Mesenchymal stem cell (in vitro differentiated cells and primary cell): ENCODE data around the gene VEGFA.

Source experiments
- DNase-seq: peaks from one replicate; pipeline ENCODE4 v3.0.0-alpha.2; 2013
- H2AFZ ChIP-seq: one replicate; pipeline ENCODE4 v1.6.1; 2013; ENCODE audit warnings: low read depth, mild to moderate bottlenecking, control low read depth, inconsistent platforms, low read length, moderate library complexity
- H2AK5ac ChIP-seq: 2 replicates; pipeline ENCODE4 v1.6.1; 2013; ENCODE audit warnings: low read length, moderate library complexity, mild to moderate bottlenecking, inconsistent platforms; ENCODE audit not compliant: severe bottlenecking
- H2BK120ac ChIP-seq: one replicate; pipeline ENCODE4 v1.6.1; 2013; ENCODE audit warnings: low read depth, mild to moderate bottlenecking, inconsistent platforms, low read length, moderate library complexity
- H2BK12ac ChIP-seq, 2 experiments: one replicate each; pipeline ENCODE4 v1.6.1; 2013; ENCODE audit warnings: inconsistent platforms in 2 of 2, low read length in 2 of 2, mild to moderate bottlenecking in 2 of 2, moderate library complexity in 2 of 2, control low read depth in 1 of 2
- H2BK15ac ChIP-seq: one replicate; pipeline ENCODE4 v1.6.1; 2013; ENCODE audit warnings: mild to moderate bottlenecking, low read depth, inconsistent platforms; ENCODE audit not compliant: poor library complexity, severe bottlenecking
- H2BK5ac ChIP-seq: 2 replicates; pipeline ENCODE4 v1.6.1; 2013; ENCODE audit warnings: low read depth, mild to moderate bottlenecking, low read length, control low read depth, inconsistent platforms; ENCODE audit not compliant: poor library complexity, severe bottlenecking
- H3K14ac ChIP-seq, 2 experiments: one replicate each; pipeline ENCODE4 v1.6.1; 2013; ENCODE audit warnings: inconsistent platforms in 2 of 2, low read length in 2 of 2, control low read depth in 1 of 2, mild to moderate bottlenecking in 1 of 2, moderate library complexity in 1 of 2
- H3K18ac ChIP-seq, 2 experiments: one replicate each; pipeline ENCODE4 v1.6.1; 2013; ENCODE audit warnings: inconsistent platforms in 2 of 2, low read length in 2 of 2, control low read depth in 1 of 2, low read depth in 1 of 2, mild to moderate bottlenecking in 1 of 2
- H3K23ac ChIP-seq, 2 experiments: one replicate each; pipeline ENCODE4 v1.6.1; 2013; ENCODE audit warnings: inconsistent platforms in 2 of 2, low read length in 2 of 2, mild to moderate bottlenecking in 2 of 2, moderate library complexity in 2 of 2, control low read depth in 1 of 2
- H3K27ac ChIP-seq: 2 replicates; pipeline ENCODE4 v1.5.1; 2013; ENCODE audit warnings: mild to moderate bottlenecking, moderate library complexity, low read length, control low read depth, inconsistent platforms; ENCODE audit not compliant: poor library complexity, severe bottlenecking
- H3K27me3 ChIP-seq, 2 experiments: 2 replicates each; pipeline versions ENCODE4 v1.6.1 to v1.7.0; 2013; ENCODE audit warnings: low read length in 2 of 2, mild to moderate bottlenecking in 2 of 2, moderate library complexity in 2 of 2, control low read depth in 1 of 2, inconsistent platforms in 1 of 2; ENCODE audit not compliant: control insufficient read depth in 1 of 2, insufficient read depth in 1 of 2
- H3K36me3 ChIP-seq, 2 experiments: 2 replicates each; pipeline versions ENCODE4 v1.6.1 to v1.7.0; 2013; ENCODE audit warnings: low read length in 2 of 2, control low read depth in 1 of 2, inconsistent platforms in 1 of 2, low read depth in 1 of 2, mild to moderate bottlenecking in 1 of 2; ENCODE audit not compliant: insufficient read depth in 2 of 2, control insufficient read depth in 1 of 2
- H3K4ac ChIP-seq, 2 experiments: one replicate each; pipeline ENCODE4 v1.6.1; 2013; ENCODE audit warnings: inconsistent platforms in 2 of 2, low read length in 2 of 2, mild to moderate bottlenecking in 2 of 2, moderate library complexity in 2 of 2, control low read depth in 1 of 2, low read depth in 1 of 2
- H3K4me1 ChIP-seq: 2 replicates; pipeline ENCODE4 v1.6.1; 2013; ENCODE audit warnings: low read depth, low read length, control low read depth; ENCODE audit not compliant: control insufficient read depth, insufficient read depth
- H3K4me2 ChIP-seq: 2 replicates; pipeline ENCODE4 v1.6.1; 2013; ENCODE audit warnings: low read length, mild to moderate bottlenecking, inconsistent platforms; ENCODE audit not compliant: poor library complexity, severe bottlenecking
- H3K4me3 ChIP-seq, 2 experiments: 2 replicates each; pipeline versions ENCODE4 v1.5.1 to v1.7.0; 2013; ENCODE audit warnings: low read length in 2 of 2, mild to moderate bottlenecking in 2 of 2, control low read depth in 1 of 2, low read depth in 1 of 2; ENCODE audit not compliant: insufficient read depth in 1 of 2
- H3K79me1 ChIP-seq: replicated peaks from 2 replicates; pipeline ENCODE4 v1.6.1; 2013; ENCODE audit warnings: mild to moderate bottlenecking, control low read depth, low read length, inconsistent platforms; ENCODE audit not compliant: poor library complexity, severe bottlenecking
- H3K9ac ChIP-seq: 2 replicates; pipeline ENCODE4 v1.7.0; 2013; ENCODE audit warnings: mild to moderate bottlenecking, low read length, moderate library complexity
- H3K9me3 ChIP-seq: 2 replicates; pipeline ENCODE4 v1.7.0; 2013; ENCODE audit warnings: mild to moderate bottlenecking, low read length; ENCODE audit not compliant: control insufficient read depth
- H4K8ac ChIP-seq: one replicate; pipeline ENCODE4 v1.6.1; 2013; ENCODE audit warnings: inconsistent platforms, mild to moderate bottlenecking, low read length, moderate library complexity
- H4K91ac ChIP-seq: one replicate; pipeline ENCODE4 v1.6.1; 2013; ENCODE audit warnings: mild to moderate bottlenecking, low read length, inconsistent platforms
- WGBS: methylation state at CpG from one replicate; pipeline ENCODE4 v1.1.7; 2013; ENCODE audit warnings: mixed read lengths; 5-methylcytosine and 5-hydroxymethylcytosine counted together

Gene VEGFA

DNA sequence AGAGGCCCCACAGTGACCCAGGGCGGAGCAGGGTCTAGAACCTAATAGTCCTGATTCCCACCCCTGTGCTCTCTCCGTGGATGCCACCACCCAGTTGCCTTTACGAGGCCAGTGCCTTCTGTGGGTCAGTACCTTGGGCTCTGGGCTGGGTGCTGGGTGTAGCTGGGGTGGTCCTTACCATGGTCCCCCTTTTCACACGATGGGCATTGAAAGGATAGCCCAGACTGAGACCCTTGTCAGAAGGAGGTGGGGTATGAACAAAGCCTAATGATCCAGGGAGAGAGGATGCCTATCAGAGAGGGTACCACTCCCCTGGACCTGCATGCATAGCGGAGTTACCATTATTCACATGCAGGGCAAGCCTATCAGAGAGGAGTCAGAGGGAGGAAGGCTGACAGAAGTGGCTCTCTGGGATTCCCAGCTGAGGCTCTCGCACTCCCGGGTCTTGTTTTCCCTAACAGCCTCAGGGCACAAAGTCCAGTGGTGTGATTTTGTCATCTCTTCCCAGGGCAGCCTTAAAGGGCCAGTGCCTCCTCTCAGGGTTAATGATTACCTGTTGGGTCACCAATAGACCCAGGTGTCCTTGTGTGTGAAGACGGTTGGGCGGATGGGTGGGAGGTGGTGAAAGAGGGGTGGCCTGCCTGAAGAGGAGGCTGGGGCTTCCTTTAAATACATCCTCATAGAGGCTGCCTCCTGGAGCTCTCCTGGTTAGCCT, 36.2 kb downstream of the VEGFA start:
- Histone ChIP-seq H3K14ac (no peak overlapping the region), H2BK12ac (peak overlapping the region; percentile 45 to 56), H2AFZ (no peak overlapping the region), H2AK5ac (peak overlapping the region; percentile 9), H3K79me1 (no peaks in the 10 kb centered on the region), H3K9me3 (no peaks in the 10 kb centered on the region), H3K4me1 (peaks cover 24% of the 10 kb centered on the region), H3K27ac (no peak overlapping the region), H4K91ac (peak overlapping the region; percentile 25), H3K23ac (no peak overlapping the region), H3K9ac (no peak overlapping the region), H3K36me3 (no peaks in the 10 kb centered on the region), H3K4me2 (no peak overlapping the region), H3K27me3 (peaks cover 0 to 3% of the 10 kb centered on the region in 2 experiments), H4K8ac (no peak overlapping the region), H2BK15ac (no peak overlapping the region), H2BK5ac (no peak overlapping the region), H3K4me3 (no peak overlapping the region), H3K4ac (no peak overlapping the region), H2BK120ac (no peak overlapping the region), H3K18ac (peak overlapping the region in 1 of 2 experiments; percentile 48)
- DNase-seq: peak; percentile 54
- WGBS: 83% methylated on average over 9 of the region's 9 CpGs

DNA sequence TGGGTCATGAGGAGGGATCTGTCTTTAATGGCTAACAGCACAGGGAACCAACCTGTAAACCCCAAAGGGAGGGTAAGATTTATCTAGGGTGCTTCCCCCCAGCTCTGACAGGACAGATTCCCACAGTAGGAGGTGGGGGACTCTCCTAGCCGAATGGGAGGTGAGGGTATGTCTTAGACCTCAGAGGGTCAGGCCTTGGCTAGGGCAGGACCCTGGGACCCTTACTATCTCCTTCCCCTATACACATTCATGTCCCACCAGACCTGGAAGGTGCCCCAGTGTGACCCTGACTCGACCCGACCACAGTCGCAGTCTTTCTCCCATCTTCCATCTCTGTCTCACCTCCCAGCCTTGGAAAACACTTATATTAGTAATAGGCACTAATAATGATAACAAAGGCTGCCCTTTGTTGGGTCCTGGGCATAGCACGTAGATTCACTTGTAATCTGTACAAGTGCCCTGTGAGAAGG, 36.8 kb downstream of the VEGFA start:
- no peak overlapping the region for H2BK120ac ChIP-seq
- no peak overlapping the region for H3K4ac ChIP-seq
- H3K9me3 ChIP-seq: no peaks in the 10 kb centered on the region

DNA sequence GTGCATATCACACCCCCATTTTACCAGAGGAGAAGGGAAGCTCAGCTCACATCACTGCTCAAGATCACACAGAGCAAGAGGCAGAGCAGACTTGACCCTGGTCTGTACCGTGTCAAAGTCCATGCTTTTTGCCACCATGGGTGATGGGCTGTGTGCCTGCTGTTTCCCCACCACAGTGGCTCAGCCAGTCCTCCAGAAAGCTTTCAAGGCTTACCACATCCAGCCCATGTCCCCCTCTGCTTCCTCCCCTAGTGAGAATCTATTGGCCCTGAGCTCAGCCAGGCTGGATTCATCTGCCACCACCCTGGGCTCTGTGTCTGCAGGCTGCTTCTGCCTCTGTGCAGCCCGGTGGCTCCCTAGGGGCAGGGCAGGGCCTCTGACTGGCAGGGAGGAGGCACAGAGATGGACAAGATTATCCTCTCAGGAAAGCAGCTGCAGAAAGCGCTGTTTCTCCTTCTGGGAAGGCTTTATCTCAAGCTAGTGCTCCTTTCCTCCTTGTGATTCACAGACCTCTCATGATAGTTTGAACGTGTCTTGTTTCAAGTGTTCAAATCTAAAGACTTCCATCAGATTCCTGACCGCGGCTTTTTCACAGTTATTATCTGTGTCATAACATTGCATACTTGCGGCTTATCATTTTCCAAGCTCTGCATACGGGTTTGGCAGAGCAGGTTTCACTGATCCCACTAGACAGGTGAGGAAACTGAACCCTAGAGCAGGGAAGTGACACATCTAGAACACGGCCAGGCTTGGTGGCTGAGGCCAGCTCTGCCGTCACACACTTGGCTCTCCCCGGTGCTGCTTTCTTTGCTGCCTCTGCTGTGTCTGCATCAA, 37.4 kb downstream of the VEGFA start:
- DNase-seq: peak; percentile 63
- H3K79me1 ChIP-seq: no peaks in the 10 kb centered on the region
- no peak overlapping the region for H2AK5ac ChIP-seq
- H4K8ac ChIP-seq: peak overlapping the region; percentile 3
- no peak overlapping the region for H3K4me2 ChIP-seq
- peaks cover 0 to 3% of the 10 kb centered on the region in 2 experiments for H3K27me3 ChIP-seq
- H3K4me1 ChIP-seq: peaks cover 28% of the 10 kb centered on the region
- H3K4me3 ChIP-seq: no peak overlapping the region
- no peak overlapping the region for H3K9ac ChIP-seq
- H2AFZ ChIP-seq: no peak overlapping the region
- no peak overlapping the region for H3K27ac ChIP-seq
- 64% methylated on average over 11 of the region's 11 CpGs for WGBS
- peak overlapping the region; percentile 31 to 37 for H2BK12ac ChIP-seq
- H3K4ac ChIP-seq: peak overlapping the region in 1 of 2 experiments; percentile 24
- H4K91ac ChIP-seq: no peak overlapping the region
- H3K9me3 ChIP-seq: no peaks in the 10 kb centered on the region
- H2BK5ac ChIP-seq: no peak overlapping the region
- H2BK15ac ChIP-seq: peak overlapping the region; percentile 50
- H3K36me3 ChIP-seq: no peaks in the 10 kb centered on the region
- H2BK120ac ChIP-seq: no peak overlapping the region
- peak overlapping the region in 1 of 2 experiments; percentile 19 for H3K14ac ChIP-seq
- peak overlapping the region in 1 of 2 experiments; percentile 81 for H3K18ac ChIP-seq
- peak overlapping the region in 1 of 2 experiments; percentile 75 for H3K23ac ChIP-seq

More for the DNA sequence above, 36.8 kb downstream of the VEGFA start:
- Histone ChIP-seq H4K8ac (no peak overlapping the region), H2AK5ac (peak overlapping the region; percentile 9), H3K14ac (peak overlapping the region in 1 of 2 experiments; percentile 68), H3K36me3 (no peaks in the 10 kb centered on the region), H4K91ac (no peak overlapping the region), H3K27ac (no peak overlapping the region), H3K23ac (no peak overlapping the region), H3K4me3 (no peak overlapping the region), H3K4me2 (no peak overlapping the region), H3K4me1 (peaks cover 28% of the 10 kb centered on the region), H3K79me1 (no peaks in the 10 kb centered on the region), H3K9ac (no peak overlapping the region), H3K27me3 (peaks cover 0 to 3% of the 10 kb centered on the region in 2 experiments), H2BK15ac (no peak overlapping the region), H2BK12ac (peak overlapping the region; percentile 37 to 56), H2AFZ (no peak overlapping the region), H2BK5ac (no peak overlapping the region), H3K18ac (peak overlapping the region in 1 of 2 experiments; percentile 81)
- DNase-seq: no peak
- 86% methylated on average over 4 of the region's 5 CpGs for WGBS

DNA sequence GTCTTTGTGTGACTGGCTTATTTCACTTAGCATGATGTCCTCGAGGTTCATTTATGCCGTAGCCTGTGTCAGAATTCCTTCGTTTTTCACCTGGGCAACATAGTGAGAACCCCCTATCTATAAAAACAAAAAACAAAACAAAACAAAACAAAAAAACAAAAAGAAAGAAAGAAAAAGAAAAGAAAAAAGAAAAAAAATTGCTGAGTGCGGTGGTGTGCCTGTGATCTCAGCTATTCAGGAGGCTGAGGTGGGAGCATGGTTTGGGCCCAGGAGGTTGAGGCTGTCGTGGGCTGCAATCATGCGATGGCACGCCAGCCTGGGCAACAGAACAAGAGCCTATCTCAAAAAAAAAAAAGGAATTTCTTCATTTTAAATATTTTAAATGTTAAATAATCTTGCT, 38.4 kb downstream of the VEGFA start:
- Histone ChIP-seq H3K9ac (no peak overlapping the region), H2BK12ac (no peak overlapping the region), H3K27me3 (peaks cover 0 to 3% of the 10 kb centered on the region in 2 experiments), H3K79me1 (no peaks in the 10 kb centered on the region), H2AFZ (no peak overlapping the region), H3K4ac (no peak overlapping the region), H3K14ac (no peak overlapping the region), H3K23ac (no peak overlapping the region), H3K9me3 (no peaks in the 10 kb centered on the region), H3K4me2 (no peak overlapping the region), H2BK5ac (no peak overlapping the region), H3K18ac (no peak overlapping the region), H2AK5ac (no peak overlapping the region), H3K4me1 (peaks cover 30% of the 10 kb centered on the region), H4K8ac (no peak overlapping the region), H2BK15ac (no peak overlapping the region), H2BK120ac (no peak overlapping the region), H3K4me3 (no peak overlapping the region), H4K91ac (no peak overlapping the region), H3K27ac (no peak overlapping the region), H3K36me3 (no peaks in the 10 kb centered on the region)
- WGBS: 100% methylated on average over 3 of the region's 7 CpGs
- DNase-seq: no peak
